ENCODE measurements around the gene SLC24A2.

DNA sequence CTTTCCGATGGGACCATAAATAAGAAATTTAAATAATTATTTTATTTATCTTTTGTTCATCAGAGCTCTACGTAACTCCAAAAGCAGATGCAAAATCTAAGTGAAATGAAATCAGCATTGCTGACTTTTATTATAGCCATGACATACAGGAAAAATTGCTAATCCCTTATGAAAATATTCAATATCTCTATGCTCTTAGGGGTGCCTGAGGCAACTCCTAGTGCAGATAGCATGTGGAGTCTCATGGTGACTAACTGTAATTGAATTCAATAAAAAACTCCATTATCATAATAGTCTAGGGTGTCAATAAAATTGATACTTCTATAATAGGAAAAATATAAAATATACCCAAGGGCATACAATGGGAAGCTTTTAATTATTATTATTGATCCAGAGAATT, 42.6 kb downstream of the SLC24A2 start:
- TF ChIP-seq CTCF (IDR thresholded peaks at IDR 0.05) (no peak), ZFX (IDR thresholded peaks at IDR 0.05; ENCODE audit: borderline replicate concordance) (no peak)

All from 22Rv1 (cell line).